GM19351 (cell line): ENCODE results near the gene SLC25A53.
"Not testable (repeated sequence)": the region's sequence is repeated elsewhere in the genome, so short reads cannot be mapped to it uniquely, and the experiment has no call there.

Experiments used
- ATAC-seq: cut with Tn5 transposase; IDR thresholded peaks from one replicate; pipeline ENCODE4 v1.9.1; 2021; ENCODE audit warnings: mild to moderate bottlenecking, moderate library complexity; ENCODE audit not compliant: unreplicated experiment

Gene SLC25A53

GRCh38 chrX:104134583-104135261 is 22.1 kb downstream of the SLC25A53 start:
- no peak for ATAC-seq

- ATAC-seq: no peak
Observed at GRCh38 chrX:104130808-104131207, 26.0 kb downstream of the SLC25A53 start.

GRCh38 chrX:104126856-104127255 is 30.0 kb downstream of the SLC25A53 start:
- ATAC-seq: no peak

GRCh38 chrX:104122829-104123228 is 34.0 kb downstream of the SLC25A53 start:
- ATAC-seq: no peak

- ATAC-seq: no peak
Observed at GRCh38 chrX:104118765-104119164, 38.0 kb downstream of the SLC25A53 start.

GRCh38 chrX:104117759-104118158 is 39.0 kb downstream of the SLC25A53 start:
- no peak for ATAC-seq

GRCh38 chrX:104113222-104113965 is 43.4 kb downstream of the SLC25A53 start:
- peak; percentile 49 for ATAC-seq

GRCh38 chrX:104112326-104112951 is 44.4 kb downstream of the SLC25A53 start, which contains the start of gene ZCCHC18:
Gene ZCCHC18, plus strand, starts transcription at chrX:104112523. Its CDS starts 1,589 bp downstream, at chrX:104114112.
- ATAC-seq: peak; percentile 64

- peak; percentile 48 for ATAC-seq
Observed at GRCh38 chrX:104110491-104111240, 46.1 kb downstream of the SLC25A53 start.

GRCh38 chrX:104108955-104109354 is 47.9 kb downstream of the SLC25A53 start:
- no peak for ATAC-seq

GRCh38 chrX:104105330-104106262 is 51.2 kb downstream of the SLC25A53 start:
- ATAC-seq: no peak

GRCh38 chrX:104104676-104105075 is 52.1 kb downstream of the SLC25A53 start:
- ATAC-seq: no peak

GRCh38 chrX:104098919-104099318 is 57.9 kb downstream of the SLC25A53 start:
- ATAC-seq: no peak

- ATAC-seq: peak; percentile 91
Observed at GRCh38 chrX:104098151-104098808, 58.5 kb downstream of the SLC25A53 start.

- ATAC-seq: no peak
Observed at GRCh38 chrX:104085919-104086318, 70.9 kb downstream of the SLC25A53 start.

GRCh38 chrX:104085477-104085876 is 71.3 kb downstream of the SLC25A53 start:
- no peak for ATAC-seq

GRCh38 chrX:104084534-104085277 is 72.1 kb downstream of the SLC25A53 start:
- no peak for ATAC-seq

- ATAC-seq: no peak
Observed at GRCh38 chrX:104084063-104084462, 72.7 kb downstream of the SLC25A53 start.

- not testable (repeated sequence) for ATAC-seq
Observed at GRCh38 chrX:104077854-104078253, 79.0 kb downstream of the SLC25A53 start.
